AG10803 (cell line): ENCODE data around the gene DISC1.

ENCODE experiments used
- DNase-seq: peaks from one replicate; pipeline ENCODE4 v3.0.0; 2010; ENCODE audit warnings: low read depth
- H3K4me3 ChIP-seq: 2 replicates; pipeline ENCODE4 v1.5.1; 2011; ENCODE audit warnings: mild to moderate bottlenecking, low read length, control low read depth
- TF ChIP-seq, protein P1 (sequence below): conservative IDR thresholded peaks from 2 replicates; pipeline ENCODE4 v1.5.1; 2011; ENCODE audit warnings: mild to moderate bottlenecking, low read length, control low read depth, inconsistent platforms

The DISC1 gene

DNA sequence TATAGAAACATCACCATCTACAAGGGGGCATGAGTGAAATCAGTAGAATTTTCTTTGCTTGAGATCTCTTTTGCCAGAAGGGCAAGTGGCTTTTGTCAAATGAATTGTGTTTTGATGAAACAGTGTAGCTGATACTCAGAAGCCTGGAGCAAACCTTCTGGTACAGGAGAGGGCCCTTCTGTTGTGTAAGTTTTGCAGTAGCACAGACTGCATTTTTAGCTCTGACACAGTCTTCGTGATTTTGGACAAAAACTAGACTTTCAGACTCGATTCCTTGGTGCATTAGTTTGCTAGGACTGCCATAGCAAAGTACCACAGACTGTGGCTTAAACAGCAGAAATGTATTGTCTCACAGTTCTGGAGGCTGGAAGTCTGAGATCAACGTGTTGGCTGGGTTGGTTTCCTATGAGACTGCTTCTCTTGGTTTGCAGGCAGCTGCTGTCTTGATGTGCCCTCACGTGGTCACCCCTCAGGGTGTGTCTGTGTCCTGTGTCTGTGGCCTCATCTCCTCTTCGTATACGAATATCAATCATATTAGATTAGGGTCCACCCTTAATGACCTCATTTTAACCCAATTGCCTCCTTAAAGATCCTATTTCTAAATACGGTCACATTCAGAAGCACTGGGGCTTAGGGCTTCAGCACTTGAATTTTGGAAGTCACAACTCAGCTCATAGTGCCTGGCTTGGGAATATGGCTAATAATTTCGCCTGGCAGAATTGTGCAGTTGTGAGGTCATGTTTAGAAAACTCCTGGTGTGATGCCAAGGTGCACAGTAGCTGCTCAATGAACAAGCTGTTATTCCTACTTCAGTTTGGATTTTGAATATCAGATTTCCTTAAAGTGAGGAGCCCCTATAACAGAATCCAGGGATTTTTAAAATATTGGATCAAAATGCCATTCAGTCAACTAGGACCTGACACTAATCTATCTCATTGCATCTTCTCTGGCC lies 21.2 kb upstream of the DISC1 start:
- TF ChIP-seq, protein P1, sequence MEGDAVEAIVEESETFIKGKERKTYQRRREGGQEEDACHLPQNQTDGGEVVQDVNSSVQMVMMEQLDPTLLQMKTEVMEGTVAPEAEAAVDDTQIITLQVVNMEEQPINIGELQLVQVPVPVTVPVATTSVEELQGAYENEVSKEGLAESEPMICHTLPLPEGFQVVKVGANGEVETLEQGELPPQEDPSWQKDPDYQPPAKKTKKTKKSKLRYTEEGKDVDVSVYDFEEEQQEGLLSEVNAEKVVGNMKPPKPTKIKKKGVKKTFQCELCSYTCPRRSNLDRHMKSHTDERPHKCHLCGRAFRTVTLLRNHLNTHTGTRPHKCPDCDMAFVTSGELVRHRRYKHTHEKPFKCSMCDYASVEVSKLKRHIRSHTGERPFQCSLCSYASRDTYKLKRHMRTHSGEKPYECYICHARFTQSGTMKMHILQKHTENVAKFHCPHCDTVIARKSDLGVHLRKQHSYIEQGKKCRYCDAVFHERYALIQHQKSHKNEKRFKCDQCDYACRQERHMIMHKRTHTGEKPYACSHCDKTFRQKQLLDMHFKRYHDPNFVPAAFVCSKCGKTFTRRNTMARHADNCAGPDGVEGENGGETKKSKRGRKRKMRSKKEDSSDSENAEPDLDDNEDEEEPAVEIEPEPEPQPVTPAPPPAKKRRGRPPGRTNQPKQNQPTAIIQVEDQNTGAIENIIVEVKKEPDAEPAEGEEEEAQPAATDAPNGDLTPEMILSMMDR, result no peak
- no peak for DNase-seq

DNA sequence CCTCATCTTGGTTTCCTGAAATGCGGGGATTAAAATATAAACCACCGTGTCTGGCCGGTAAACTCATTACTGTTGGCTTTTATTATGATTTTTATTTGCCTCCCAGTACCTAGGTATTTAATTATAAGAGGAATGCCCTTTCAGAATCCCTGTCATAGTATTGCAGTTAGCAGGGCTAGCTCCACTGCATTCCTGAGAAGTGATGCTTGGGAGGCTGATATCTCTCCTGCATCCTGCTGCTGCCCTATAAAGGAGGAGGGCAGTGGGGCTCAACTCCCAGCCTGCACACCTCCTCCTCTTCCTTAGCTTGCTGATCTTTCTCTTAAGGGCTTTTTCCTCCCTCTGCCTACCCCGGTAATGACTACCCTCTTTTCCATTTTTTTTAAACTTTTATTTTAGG lies 19.9 kb upstream of the DISC1 start:
- DNase-seq, result peak; percentile 27
- TF ChIP-seq, protein P1, result no peak
- no peak overlapping the region for H3K4me3 ChIP-seq

More for the DNA sequence above, 21.2 kb upstream of the DISC1 start:
- H3K4me3 ChIP-seq, result no peak overlapping the region

DNA sequence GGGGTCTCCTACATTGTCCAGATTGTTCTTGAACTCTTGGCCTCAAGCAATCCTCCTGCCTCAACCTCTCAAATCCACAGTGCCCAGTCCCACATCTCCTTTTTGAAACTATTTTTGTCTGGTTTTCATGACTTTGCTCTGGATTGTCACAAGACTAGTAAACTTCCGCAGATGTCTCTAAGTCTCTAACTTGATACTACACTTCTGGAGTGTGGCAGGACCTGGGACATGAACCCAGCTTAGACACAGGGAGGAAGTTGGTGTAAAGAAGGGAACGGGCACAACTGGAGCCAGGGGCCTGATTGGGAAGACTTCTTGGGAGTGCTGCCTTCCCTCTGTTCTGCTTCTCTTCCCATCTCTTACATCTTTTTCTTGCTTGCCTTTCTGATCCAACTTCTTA lies 16.2 kb upstream of the DISC1 start:
- no peak for DNase-seq
- no peak overlapping the region for H3K4me3 ChIP-seq
- TF ChIP-seq, protein P1, result no peak

DNA sequence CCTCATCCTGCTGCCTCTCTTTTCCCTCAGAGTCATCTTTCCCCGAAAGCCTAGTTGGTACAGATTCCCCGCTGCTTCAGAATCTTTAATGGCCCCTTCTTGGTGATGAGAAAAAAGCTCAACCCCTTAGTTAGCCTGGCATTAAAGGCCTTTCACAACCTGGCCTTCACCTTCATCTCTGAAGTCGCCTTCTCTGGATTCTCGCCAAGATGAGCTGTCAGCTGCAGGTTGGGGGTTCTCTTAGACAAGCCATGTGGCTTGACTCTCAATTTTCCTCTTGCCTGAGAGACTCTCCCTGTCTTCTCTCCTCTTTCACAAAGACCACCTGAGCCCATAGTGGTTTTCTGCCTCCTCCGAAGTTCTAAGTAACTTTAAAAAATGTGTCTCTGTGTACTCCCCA lies 15.5 kb upstream of the DISC1 start:
- no peak for DNase-seq
- TF ChIP-seq, protein P1, result no peak
- H3K4me3 ChIP-seq, result no peak overlapping the region

DNA sequence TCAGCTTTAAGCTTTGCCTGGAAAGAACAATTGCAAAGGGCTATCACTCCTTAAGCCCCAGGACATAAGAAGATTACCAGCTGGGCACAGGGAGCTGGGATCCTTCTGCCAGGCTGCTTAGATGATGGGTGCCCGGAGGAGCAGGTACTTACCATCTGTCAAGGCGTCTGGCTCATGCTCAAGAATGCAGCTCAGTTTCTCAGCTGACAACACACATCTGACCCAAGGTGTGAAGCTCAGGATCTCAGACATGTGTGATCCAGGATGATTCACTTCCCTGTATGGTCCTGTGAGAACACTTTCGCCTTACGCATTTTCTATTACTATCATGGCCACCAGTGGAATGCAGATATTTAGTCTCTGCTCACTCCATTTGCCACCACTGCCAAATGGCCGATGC lies 14.7 kb upstream of the DISC1 start:
- H3K4me3 ChIP-seq, result no peak overlapping the region
- no peak for DNase-seq
- TF ChIP-seq, protein P1, result no peak

DNA sequence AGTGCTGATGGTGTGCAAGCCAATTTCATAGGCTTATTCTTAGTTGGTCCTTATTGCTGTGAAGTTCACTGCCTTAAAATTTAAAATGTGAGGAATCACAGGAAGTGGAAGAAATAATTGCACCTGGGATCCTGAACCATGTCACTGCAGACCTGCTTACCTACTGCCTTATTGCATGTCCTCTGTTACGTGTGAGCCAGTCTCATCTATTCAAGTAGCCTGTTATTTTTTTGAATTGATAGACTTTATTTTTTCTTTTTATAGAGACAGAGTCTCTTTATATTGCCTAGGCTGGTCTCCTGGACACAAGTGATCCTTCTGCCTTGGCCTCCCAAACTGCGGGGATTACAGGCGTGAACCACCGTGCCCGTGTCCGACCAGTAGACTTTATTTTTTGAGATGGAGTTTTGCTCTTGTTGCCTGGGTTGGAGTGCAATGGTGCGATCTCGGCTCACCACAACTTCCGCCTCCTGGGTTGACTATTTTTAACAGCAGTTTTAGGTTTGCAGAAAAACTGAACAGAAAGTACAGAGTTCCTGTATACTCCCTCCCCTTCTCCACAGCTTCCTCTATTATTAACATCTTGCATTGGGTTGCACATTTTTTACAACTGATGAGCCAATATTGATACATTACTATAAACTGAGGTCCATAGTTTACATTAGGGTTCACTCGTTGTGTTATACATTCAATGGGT lies 14.0 kb upstream of the DISC1 start:
- no peak for DNase-seq
- H3K4me3 ChIP-seq, result no peak overlapping the region
- TF ChIP-seq, protein P1, result no peak
